PC-9 (cell line): ENCODE data around the gene PLA2G1B. TPM values are rescaled to one million over a fixed set of nuclear protein-coding genes. Genes with fewer than 3 reads are reported as not detected.

Source experiments
- BruUV-seq: library from RNA; stranded (reverse); fragments of 400-500 nt; replicated peaks from 2 replicates; lab custom pipeline; 2021; lab: Mats Ljungman, UMichigan
- CTCF ChIA-PET: fragments of 300-600 bp; sonication (Branson Sonifier 250); formaldehyde crosslinking; loops from one replicate; lab custom pipeline; 2022; ENCODE audit warnings: antibody characterized with exemption; lab: Charles Lee
- POLR2A ChIA-PET: fragments of 300-600 bp; sonication (Branson Sonifier 250); formaldehyde crosslinking; loops from one replicate; lab custom pipeline; 2022; ENCODE audit warnings: antibody characterized with exemption; ENCODE audit not compliant: unreplicated experiment; lab: Charles Lee
- DNase-seq, 2 experiments: peaks; one replicate each; pipeline versions ENCODE4 v3.0.0 to v3.0.0-alpha.2; 2015 to 2022; ENCODE audit warnings: mixed read lengths in 1 of 2
- H2AFZ ChIP-seq: fragments of 200-600 bp; sonication (generic); 2 replicates; pipeline ENCODE4 v1.8.1; 2017; ENCODE audit warnings: antibody characterized with exemption
- H3F3A ChIP-seq: fragments of 200-600 bp; sonication (generic); 2 replicates; pipeline ENCODE4 v1.8.1; 2017; ENCODE audit warnings: antibody characterized with exemption, mild to moderate bottlenecking, low read depth; ENCODE audit not compliant: insufficient read depth
- H3K27ac ChIP-seq: fragments of 200-600 bp; sonication (generic); 2 replicates; pipeline ENCODE4 v1.6.1; 2016; ENCODE audit warnings: mixed run types
- H3K27me3 ChIP-seq: fragments of 200-600 bp; sonication (generic); 2 replicates; pipeline ENCODE4 v1.6.1; 2016; ENCODE audit warnings: low read depth, mixed run types; ENCODE audit not compliant: insufficient read depth
- H3K36me3 ChIP-seq: fragments of 200-600 bp; sonication (generic); 2 replicates; pipeline ENCODE4 v1.6.1; 2016; ENCODE audit warnings: low read depth, mixed run types
- H3K4me1 ChIP-seq: fragments of 200-600 bp; sonication (generic); replicated peaks from 2 replicates; pipeline ENCODE4 v1.6.1; 2016; ENCODE audit warnings: mixed run types; ENCODE audit not compliant: insufficient read depth
- H3K4me2 ChIP-seq: fragments of 200-600 bp; sonication (generic); 2 replicates; pipeline ENCODE4 v1.6.1; 2017; ENCODE audit warnings: mixed run types
- H3K4me3 ChIP-seq: fragments of 200-600 bp; sonication (generic); 2 replicates; pipeline ENCODE4 v1.6.1; 2016; ENCODE audit warnings: mixed run types
- H3K79me2 ChIP-seq: fragments of 200-600 bp; sonication (generic); 2 replicates; pipeline ENCODE4 v1.6.1; 2017; ENCODE audit warnings: low read depth, mixed run types
- H3K9me2 ChIP-seq: fragments of 200-600 bp; sonication (generic); 2 replicates; pipeline ENCODE4 v1.8.1; 2017; ENCODE audit warnings: mild to moderate bottlenecking; ENCODE audit not compliant: insufficient read depth
- H3K9me3 ChIP-seq: fragments of 200-600 bp; sonication (generic); 2 replicates; pipeline ENCODE4 v1.8.1; 2016; ENCODE audit warnings: low read depth; ENCODE audit not compliant: insufficient read depth
- H4K20me1 ChIP-seq: fragments of 200-600 bp; sonication (generic); 2 replicates; pipeline ENCODE4 v1.8.1; 2017; ENCODE audit not compliant: insufficient read depth
- EZH2 ChIP-seq: fragments of 200-600 bp; sonication (generic); IDR thresholded peaks from 2 replicates; pipeline ENCODE4 v1.8.0; 2017; ENCODE audit warnings: antibody characterized with exemption, low read depth
- intact Hi-C: fragments of 100-400 bp; cut with micrococcal nuclease; formaldehyde crosslinking; loops from one replicate; pipeline ENCODE4 v1.10.0; 2022; ENCODE audit not compliant: unreplicated experiment
- total RNA-seq: library from RNA; stranded (reverse); gene quantifications from 2 replicates; pipeline ENCODE4 v1.2.3, GENCODE V29; 2021
- TF ChIP-seq, protein P1 (sequence below): fragments of 200-600 bp; sonication (generic); conservative IDR thresholded peaks from 2 replicates; pipeline ENCODE4 v1.6.1; 2017; ENCODE audit warnings: mixed run types, antibody characterized with exemption, mild to moderate bottlenecking, moderate library complexity

Gene PLA2G1B
- total RNA-seq, 1 experiment from 2014 or later = not detected

- TF ChIP-seq, protein P1, sequence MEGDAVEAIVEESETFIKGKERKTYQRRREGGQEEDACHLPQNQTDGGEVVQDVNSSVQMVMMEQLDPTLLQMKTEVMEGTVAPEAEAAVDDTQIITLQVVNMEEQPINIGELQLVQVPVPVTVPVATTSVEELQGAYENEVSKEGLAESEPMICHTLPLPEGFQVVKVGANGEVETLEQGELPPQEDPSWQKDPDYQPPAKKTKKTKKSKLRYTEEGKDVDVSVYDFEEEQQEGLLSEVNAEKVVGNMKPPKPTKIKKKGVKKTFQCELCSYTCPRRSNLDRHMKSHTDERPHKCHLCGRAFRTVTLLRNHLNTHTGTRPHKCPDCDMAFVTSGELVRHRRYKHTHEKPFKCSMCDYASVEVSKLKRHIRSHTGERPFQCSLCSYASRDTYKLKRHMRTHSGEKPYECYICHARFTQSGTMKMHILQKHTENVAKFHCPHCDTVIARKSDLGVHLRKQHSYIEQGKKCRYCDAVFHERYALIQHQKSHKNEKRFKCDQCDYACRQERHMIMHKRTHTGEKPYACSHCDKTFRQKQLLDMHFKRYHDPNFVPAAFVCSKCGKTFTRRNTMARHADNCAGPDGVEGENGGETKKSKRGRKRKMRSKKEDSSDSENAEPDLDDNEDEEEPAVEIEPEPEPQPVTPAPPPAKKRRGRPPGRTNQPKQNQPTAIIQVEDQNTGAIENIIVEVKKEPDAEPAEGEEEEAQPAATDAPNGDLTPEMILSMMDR = no peak
- no peak for TF ChIP-seq EZH2
- Histone ChIP-seq H3K4me1 (no peaks in the 10 kb centered on the region), H3K4me2 (no peak overlapping the region), H3K79me2 (no peaks in the 10 kb centered on the region), H3K27ac (no peak overlapping the region), H4K20me1 (no peaks in the 10 kb centered on the region), H3K36me3 (no peaks in the 10 kb centered on the region), H3K27me3 (peaks cover 22% of the 10 kb centered on the region), H3K4me3 (no peak overlapping the region), H3K9me3 (no peaks in the 10 kb centered on the region), H2AFZ (no peak overlapping the region), H3F3A (no peaks in the 10 kb centered on the region), H3K9me2 (no peaks in the 10 kb centered on the region)
- POLR2A ChIA-PET = no interaction called here
- intact Hi-C loops = no loop called here
- BruUV-seq = no TSS peak
- DNase-seq = no peak
- CTCF ChIA-PET = interaction anchor here (0.6 to 0.8 kb wide), 2 partner anchors 15 to 44 kb away, joined by 3 to 4 read pairs; no protein-coding TSS in a partner anchor
These were observed 38.2 kb upstream of the PLA2G1B start for GRCh38 chr12:120365675-120366340.

- H2AFZ ChIP-seq = no peak overlapping the region
- no peaks in the 10 kb centered on the region for H3F3A ChIP-seq
- H3K4me2 ChIP-seq = no peak overlapping the region
- no peaks in the 10 kb centered on the region for H3K4me1 ChIP-seq
- no peak overlapping the region for H3K27ac ChIP-seq
- no peak overlapping the region for H3K4me3 ChIP-seq
- no peaks in the 10 kb centered on the region for H3K9me2 ChIP-seq
- no peaks in the 10 kb centered on the region for H3K36me3 ChIP-seq
- H3K9me3 ChIP-seq = no peaks in the 10 kb centered on the region
- TF ChIP-seq, protein P1 = no peak
- no peak for TF ChIP-seq EZH2
- ChIA-PET CTCF (interaction anchor here (0.6 kb wide), 1 partner anchor 74 kb away, joined by 3 read pairs; no protein-coding TSS in a partner anchor), POLR2A (no interaction called here)
- BruUV-seq = no TSS peak
- no peaks in the 10 kb centered on the region for H4K20me1 ChIP-seq
- peaks cover 10% of the 10 kb centered on the region for H3K27me3 ChIP-seq
- H3K79me2 ChIP-seq = no peaks in the 10 kb centered on the region
- intact Hi-C loops = no loop called here
- DNase-seq = no peak
These were observed 36.9 kb upstream of the PLA2G1B start for GRCh38 chr12:120364487-120364886.

DNA sequence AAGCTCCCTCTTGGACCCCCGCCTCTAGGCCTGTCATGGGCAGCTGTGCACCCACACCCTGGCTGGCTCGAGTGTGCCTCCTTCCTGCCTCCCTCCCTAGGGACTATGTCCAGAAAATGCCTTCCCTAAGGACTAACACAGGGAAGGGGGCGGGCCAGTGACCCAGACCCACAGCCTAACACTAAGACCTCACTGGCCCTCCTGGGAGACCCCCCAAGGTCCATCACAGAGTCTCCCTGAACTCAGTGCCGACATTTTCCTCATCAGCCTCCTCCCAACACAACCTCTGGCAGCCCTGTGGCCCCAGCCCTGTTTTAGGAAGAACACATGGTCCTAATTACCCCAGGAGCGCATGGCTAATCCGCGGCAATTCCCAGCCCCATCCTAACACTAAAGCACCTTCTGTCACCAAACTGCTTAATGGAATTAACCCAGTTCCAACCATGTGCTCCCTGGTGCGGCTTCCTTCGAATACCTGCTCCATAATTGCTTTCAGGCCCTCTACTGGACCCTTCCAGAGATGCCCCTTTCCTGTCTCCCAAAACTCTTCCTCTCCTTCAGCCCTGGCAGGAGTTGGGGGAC, 35.8 kb upstream of the PLA2G1B start:
- H3K27ac ChIP-seq = no peak overlapping the region
- H3K27me3 ChIP-seq = peaks cover 9% of the 10 kb centered on the region; the same call in 1 of the 2 replicates
- CTCF ChIA-PET = no interaction called here
- H3K4me3 ChIP-seq = no peak overlapping the region
- DNase-seq = no peak
- H4K20me1 ChIP-seq = no peaks in the 10 kb centered on the region
- H3F3A ChIP-seq = no peaks in the 10 kb centered on the region
- intact Hi-C loops = no loop called here
- TF ChIP-seq, protein P1 = no peak
- TF ChIP-seq EZH2 = no peak
- no peaks in the 10 kb centered on the region for H3K9me2 ChIP-seq
- H3K9me3 ChIP-seq = no peaks in the 10 kb centered on the region
- no peak overlapping the region for H2AFZ ChIP-seq
- H3K4me1 ChIP-seq = no peaks in the 10 kb centered on the region
- POLR2A ChIA-PET = no interaction called here
- no peaks in the 10 kb centered on the region for H3K36me3 ChIP-seq
- H3K79me2 ChIP-seq = no peaks in the 10 kb centered on the region
- no TSS peak for BruUV-seq
- no peak overlapping the region for H3K4me2 ChIP-seq
